B cell (primary cell): Measurements from ENCODE around the gene NUMB.

Experiments used
- EZH2 ChIP-seq: IDR thresholded peaks from 2 replicates; pipeline ENCODE4 v1.6.1; 2012; ENCODE audit warnings: borderline replicate concordance, low read depth, mild to moderate bottlenecking, moderate library complexity, low read length; ENCODE audit not compliant: insufficient read depth, poor library complexity, severe bottlenecking
- TF ChIP-seq, protein P1 (sequence below): fragments of 200-600 bp; IDR thresholded peaks from one replicate; pipeline ENCODE4 v1.8.0; 2022; ENCODE audit warnings: antibody characterized with exemption, mild to moderate bottlenecking

DNA sequence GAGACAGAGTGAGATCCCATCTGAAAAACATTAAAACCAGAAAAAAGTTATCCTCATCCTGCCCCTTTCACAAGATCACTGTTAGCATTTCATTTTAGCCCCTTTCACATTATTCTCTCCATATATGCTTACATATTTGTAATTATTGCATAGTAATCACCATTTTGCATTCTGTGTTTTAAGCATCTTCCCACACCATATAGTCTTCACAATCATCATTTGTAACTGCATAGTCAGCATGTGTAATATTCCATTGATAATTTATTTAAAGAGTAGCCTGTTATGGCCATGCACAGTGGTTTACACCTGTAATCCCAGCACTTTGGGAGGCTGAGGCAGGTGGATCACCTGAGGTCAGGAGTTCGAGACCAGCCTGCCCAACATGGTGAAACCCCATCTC, 209.2 kb downstream of the NUMB start:
- TF ChIP-seq EZH2: no peak
- TF ChIP-seq, protein P1, sequence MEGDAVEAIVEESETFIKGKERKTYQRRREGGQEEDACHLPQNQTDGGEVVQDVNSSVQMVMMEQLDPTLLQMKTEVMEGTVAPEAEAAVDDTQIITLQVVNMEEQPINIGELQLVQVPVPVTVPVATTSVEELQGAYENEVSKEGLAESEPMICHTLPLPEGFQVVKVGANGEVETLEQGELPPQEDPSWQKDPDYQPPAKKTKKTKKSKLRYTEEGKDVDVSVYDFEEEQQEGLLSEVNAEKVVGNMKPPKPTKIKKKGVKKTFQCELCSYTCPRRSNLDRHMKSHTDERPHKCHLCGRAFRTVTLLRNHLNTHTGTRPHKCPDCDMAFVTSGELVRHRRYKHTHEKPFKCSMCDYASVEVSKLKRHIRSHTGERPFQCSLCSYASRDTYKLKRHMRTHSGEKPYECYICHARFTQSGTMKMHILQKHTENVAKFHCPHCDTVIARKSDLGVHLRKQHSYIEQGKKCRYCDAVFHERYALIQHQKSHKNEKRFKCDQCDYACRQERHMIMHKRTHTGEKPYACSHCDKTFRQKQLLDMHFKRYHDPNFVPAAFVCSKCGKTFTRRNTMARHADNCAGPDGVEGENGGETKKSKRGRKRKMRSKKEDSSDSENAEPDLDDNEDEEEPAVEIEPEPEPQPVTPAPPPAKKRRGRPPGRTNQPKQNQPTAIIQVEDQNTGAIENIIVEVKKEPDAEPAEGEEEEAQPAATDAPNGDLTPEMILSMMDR: no peak
